Parathyroid adenoma (tissue), 2 donors: ENCODE data around the gene ZNF862.
"Not testable (repeated sequence)": the region's sequence is repeated elsewhere in the genome, so short reads cannot be mapped to it uniquely, and the experiment has no call there.

Experiments
- H2AFZ ChIP-seq: fragments of 300-600 bp; sonication (generic); one replicate; pipeline ENCODE4 v1.7.0; 2017; ENCODE audit warnings: antibody characterized with exemption, mild to moderate bottlenecking
- H3K27ac ChIP-seq: fragments of 300-600 bp; sonication (generic); one replicate; pipeline ENCODE4 v1.7.0; 2017
- H3K27me3 ChIP-seq: fragments of 300-600 bp; sonication (generic); one replicate; pipeline ENCODE4 v1.7.0; 2017; ENCODE audit warnings: low read length; ENCODE audit not compliant: control insufficient read depth, insufficient read depth
- H3K36me3 ChIP-seq: fragments of 300-600 bp; sonication (generic); one replicate; pipeline ENCODE4 v1.7.0; 2017; ENCODE audit warnings: low read length; ENCODE audit not compliant: control insufficient read depth, insufficient read depth
- H3K4me1 ChIP-seq: fragments of 300-600 bp; sonication (generic); one replicate; pipeline ENCODE4 v1.7.0; 2017; ENCODE audit warnings: control low read depth
- H3K4me2 ChIP-seq: fragments of 300-600 bp; sonication (generic); one replicate; pipeline ENCODE4 v1.7.0; 2017; ENCODE audit warnings: low read length
- H3K4me3 ChIP-seq: fragments of 300-600 bp; sonication (generic); one replicate; pipeline ENCODE4 v1.7.0; 2017; ENCODE audit warnings: low read depth, low read length
- H3K79me2 ChIP-seq: fragments of 300-600 bp; sonication (generic); one replicate; pipeline ENCODE4 v1.7.0; 2017; ENCODE audit warnings: control low read depth
- H3K9ac ChIP-seq: fragments of 300-600 bp; sonication (generic); one replicate; pipeline ENCODE4 v1.7.0; 2017; ENCODE audit warnings: mild to moderate bottlenecking
- H3K9me3 ChIP-seq: fragments of 300-600 bp; sonication (generic); one replicate; pipeline ENCODE4 v1.7.0; 2017; ENCODE audit warnings: low read length; ENCODE audit not compliant: control insufficient read depth
- TF ChIP-seq, protein P1 (sequence below): fragments of 300-600 bp; sonication (generic); IDR thresholded peaks from one replicate; pipeline ENCODE4 v1.7.0; 2017; ENCODE audit warnings: antibody characterized with exemption, mild to moderate bottlenecking
- donor health status: primary hyperparathyroidism.

Gene ZNF862

DNA sequence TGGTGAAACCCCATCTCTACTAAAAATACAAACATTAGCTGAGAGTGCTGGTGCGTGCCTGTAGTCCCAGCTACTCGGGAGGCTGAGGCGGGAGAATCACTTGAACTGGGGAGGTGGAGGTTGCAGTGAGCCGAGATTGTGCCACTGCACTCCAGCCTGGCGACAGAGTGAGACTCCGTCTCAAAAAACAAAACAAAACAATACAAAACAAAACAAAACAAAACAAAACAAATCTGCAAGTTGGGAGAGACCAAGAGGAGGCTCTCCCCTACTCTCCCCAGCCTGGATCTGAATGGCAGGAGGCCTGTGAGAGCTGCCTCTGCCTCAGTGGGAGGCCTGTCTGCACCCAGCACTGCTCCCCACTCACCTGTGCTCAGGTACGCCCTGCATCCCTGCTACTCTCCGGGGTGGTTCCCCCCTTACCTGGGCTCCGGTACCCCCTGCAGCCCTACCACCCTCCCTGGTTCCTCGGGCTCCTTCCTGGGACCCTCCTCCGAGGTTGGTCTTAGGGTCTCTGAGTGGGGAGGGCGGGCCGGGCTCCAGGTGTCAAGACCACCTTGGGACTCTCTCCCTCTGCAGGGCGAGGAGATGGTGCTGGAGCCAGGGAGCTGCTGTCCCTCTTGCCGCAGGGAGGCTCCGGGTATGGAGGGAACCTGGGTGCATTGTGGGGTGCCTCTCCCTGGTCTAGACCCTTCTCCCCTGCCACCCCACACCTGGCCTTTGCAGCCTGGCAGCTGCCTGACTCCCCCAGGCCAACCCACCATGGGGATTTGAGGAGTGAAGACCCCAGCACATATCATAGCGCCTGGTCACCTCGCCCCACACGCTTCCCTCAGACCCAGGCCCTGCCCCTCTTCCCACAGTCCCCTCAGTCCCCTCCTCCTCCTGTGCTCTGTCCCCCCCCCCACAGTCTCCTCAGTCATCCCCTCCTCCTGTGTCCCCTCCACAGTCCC is 9.5 kb upstream of the ZNF862 start:
- Histone ChIP-seq H3K4me1 (no peaks in the 10 kb centered on the region), H3K79me2 (no peaks in the 10 kb centered on the region), H3K9me3 (no peaks in the 10 kb centered on the region), H3K36me3 (no peaks in the 10 kb centered on the region), H3K4me2 (no peak overlapping the region), H3K27ac (no peak overlapping the region), H3K4me3 (no peak overlapping the region), H2AFZ (no peak overlapping the region), H3K27me3 (no peaks in the 10 kb centered on the region), H3K9ac (no peak overlapping the region)
- TF ChIP-seq, protein P1, sequence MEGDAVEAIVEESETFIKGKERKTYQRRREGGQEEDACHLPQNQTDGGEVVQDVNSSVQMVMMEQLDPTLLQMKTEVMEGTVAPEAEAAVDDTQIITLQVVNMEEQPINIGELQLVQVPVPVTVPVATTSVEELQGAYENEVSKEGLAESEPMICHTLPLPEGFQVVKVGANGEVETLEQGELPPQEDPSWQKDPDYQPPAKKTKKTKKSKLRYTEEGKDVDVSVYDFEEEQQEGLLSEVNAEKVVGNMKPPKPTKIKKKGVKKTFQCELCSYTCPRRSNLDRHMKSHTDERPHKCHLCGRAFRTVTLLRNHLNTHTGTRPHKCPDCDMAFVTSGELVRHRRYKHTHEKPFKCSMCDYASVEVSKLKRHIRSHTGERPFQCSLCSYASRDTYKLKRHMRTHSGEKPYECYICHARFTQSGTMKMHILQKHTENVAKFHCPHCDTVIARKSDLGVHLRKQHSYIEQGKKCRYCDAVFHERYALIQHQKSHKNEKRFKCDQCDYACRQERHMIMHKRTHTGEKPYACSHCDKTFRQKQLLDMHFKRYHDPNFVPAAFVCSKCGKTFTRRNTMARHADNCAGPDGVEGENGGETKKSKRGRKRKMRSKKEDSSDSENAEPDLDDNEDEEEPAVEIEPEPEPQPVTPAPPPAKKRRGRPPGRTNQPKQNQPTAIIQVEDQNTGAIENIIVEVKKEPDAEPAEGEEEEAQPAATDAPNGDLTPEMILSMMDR = no peak

DNA sequence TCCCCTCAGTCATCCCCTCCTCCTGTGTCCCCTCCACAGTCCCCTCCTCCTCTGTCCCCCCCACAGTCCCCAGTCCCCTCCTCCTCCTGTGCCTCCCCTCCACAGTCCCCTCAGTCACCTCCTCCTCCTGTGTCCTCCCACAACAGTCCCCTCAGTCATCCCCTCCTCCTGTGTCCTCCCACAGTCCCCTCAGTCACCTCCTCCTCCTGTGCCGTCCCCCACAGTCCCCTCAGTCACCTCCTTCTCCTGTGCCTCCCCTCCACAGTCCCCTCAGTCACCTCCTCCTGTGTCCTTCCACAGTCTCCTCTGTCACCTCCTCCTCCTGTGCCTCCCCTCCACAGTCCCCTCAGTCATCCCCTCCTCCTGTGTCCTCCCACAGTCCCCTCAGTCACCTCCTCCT is 7.6 kb upstream of the ZNF862 start:
- not testable (repeated sequence) for H3K4me3 ChIP-seq, H3K9ac ChIP-seq, H3K4me1 ChIP-seq, H3K79me2 ChIP-seq, H2AFZ ChIP-seq, H3K27ac ChIP-seq, H3K27me3 ChIP-seq, H3K4me2 ChIP-seq, H3K36me3 ChIP-seq, H3K9me3 ChIP-seq

DNA sequence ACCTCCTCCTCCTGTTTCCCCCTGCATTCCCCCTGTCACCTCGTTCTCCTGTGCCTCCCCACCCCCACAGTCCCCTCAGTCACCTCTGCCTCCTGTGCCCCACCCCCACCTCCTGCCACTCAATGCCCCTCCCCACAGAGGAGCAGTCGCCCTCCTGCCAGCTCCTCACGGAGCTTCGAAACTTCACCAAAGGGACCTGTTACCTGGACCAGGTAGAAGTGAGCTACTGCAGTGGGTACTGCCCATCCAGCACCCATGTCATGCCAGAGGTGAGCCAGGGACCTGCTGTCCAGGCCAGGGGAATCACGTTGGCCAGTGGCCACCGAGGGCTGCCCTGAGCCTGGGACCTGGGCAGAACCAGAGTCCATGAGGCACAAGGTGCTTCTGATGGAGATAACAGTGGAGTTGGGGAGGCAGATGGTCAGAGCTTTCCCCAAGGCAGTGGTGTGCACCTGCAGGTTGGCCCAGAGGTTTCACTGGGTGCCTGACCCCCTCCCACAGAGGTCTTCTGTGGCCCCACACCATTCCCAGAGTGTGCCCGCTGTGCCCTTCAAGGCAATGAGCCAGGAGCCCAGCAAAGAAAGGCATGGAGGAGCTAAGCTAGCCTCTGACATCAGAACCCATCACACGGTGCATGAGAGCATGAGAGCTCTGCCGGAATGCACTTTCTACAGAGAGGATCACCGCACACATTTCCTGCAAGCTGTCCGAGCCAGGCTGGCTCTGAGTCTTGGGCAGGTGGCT is 7.0 kb upstream of the ZNF862 start:
- Histone ChIP-seq H3K79me2 (no peaks in the 10 kb centered on the region), H3K4me1 (no peaks in the 10 kb centered on the region), H2AFZ (no peak overlapping the region), H3K27ac (no peak overlapping the region), H3K27me3 (no peaks in the 10 kb centered on the region), H3K9ac (no peak overlapping the region), H3K4me3 (no peak overlapping the region), H3K4me2 (no peak overlapping the region), H3K9me3 (no peaks in the 10 kb centered on the region), H3K36me3 (no peaks in the 10 kb centered on the region)
- TF ChIP-seq, protein P1 = no peak

DNA sequence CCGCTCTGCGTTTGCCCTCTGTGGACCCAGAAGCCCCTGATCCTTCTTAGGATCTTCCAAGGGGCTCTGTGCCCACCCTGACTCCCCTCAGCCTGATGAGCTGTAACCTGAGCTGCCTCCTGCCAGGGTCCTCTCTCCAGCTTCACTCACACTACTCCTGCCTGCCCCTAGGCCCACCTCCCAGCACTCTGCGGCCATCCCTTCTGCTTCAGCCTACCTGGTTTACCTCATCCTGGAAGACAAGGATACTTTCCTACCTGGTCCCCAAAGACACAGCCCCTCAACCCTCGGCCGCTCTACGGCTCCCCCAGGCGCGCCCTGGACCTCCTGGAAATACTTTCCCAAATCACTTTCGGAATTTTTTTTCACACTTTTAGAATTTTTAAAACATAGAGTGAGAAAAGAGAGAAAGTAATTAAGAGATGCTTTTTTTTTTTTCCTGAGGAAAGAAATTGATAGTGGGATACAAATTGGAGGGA is 6.4 kb upstream of the ZNF862 start:
- no peak overlapping the region for H2AFZ ChIP-seq
- TF ChIP-seq, protein P1 = no peak
- H3K4me3 ChIP-seq = no peak overlapping the region
- H3K27me3 ChIP-seq = no peaks in the 10 kb centered on the region
- H3K36me3 ChIP-seq = no peaks in the 10 kb centered on the region
- H3K4me2 ChIP-seq = no peak overlapping the region
- no peaks in the 10 kb centered on the region for H3K79me2 ChIP-seq
- H3K9me3 ChIP-seq = no peaks in the 10 kb centered on the region
- H3K4me1 ChIP-seq = no peaks in the 10 kb centered on the region
- H3K27ac ChIP-seq = no peak overlapping the region
- H3K9ac ChIP-seq = no peak overlapping the region

DNA sequence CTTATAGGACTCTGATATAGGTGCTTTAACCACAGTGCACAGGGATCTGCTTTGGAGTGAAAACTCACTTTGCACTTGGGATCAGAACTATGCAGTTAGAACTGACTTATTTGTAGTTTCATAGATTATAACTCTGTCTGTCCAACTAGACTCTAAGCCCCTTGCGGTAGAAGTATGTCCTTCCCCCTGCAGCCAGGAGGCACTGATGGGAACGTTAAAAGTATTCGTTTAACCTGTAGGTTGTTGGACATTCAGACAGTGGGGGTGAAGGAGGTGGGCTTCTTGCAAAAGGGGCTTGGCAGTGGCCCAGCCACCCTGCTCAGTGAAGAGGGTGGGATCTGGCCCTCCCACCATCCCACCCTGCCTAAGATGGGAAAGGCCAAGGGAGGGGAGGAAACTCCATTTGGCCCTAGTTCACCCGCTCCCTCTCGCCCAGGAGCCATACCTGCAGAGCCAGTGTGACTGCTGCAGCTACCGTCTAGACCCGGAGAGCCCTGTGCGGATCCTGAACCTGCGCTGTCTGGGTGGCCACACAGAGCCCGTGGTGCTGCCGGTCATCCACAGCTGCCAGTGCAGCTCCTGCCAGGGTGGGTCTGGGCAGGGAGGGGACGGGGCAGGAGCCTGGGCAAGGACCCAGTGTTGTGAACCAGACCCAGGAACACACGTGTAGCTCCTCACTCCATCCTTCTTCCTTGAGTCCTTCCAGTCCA is 5.7 kb upstream of the ZNF862 start:
- Histone ChIP-seq H3K27me3 (no peaks in the 10 kb centered on the region), H3K27ac (no peak overlapping the region), H3K4me2 (no peak overlapping the region), H3K9ac (no peak overlapping the region), H3K4me1 (no peaks in the 10 kb centered on the region), H2AFZ (no peak overlapping the region), H3K9me3 (no peaks in the 10 kb centered on the region), H3K36me3 (no peaks in the 10 kb centered on the region), H3K4me3 (no peak overlapping the region), H3K79me2 (no peaks in the 10 kb centered on the region)
- TF ChIP-seq, protein P1 = no peak
